ENCODE results near the gene TAMM41. TPM values are rescaled to one million over a fixed set of nuclear protein-coding genes. Genes with fewer than 3 reads are reported as not detected.

The TAMM41 gene
- total and polyA plus RNA-seq, 9 of the 15 experiments (the other 6 are each of a cell fraction or from before 2014, with no cell fraction given): 8.6 to 74.6 (median 29.3) TPM

- TF ChIP-seq NFYB (IDR thresholded peaks at IDR 0.05; ENCODE audit: extremely low read depth, insufficient read length) (no peak), CHD7 (IDR thresholded peaks at IDR 0.05; ENCODE audit: low read depth, low read length) (no peak), FOXM1 (IDR thresholded peaks at IDR 0.05; ENCODE audit: low read depth) (no peak), FOXM1 (CRISPR knock-in tag; IDR thresholded peaks at IDR 0.05; ENCODE audit: low read depth) (peak; percentile 89), POLR2AphosphoS5 (IDR thresholded peaks at IDR 0.05; ENCODE audit: control insufficient read depth, insufficient read depth, low read depth, low read length) (peak; percentile 84), NONO (IDR thresholded peaks at IDR 0.05; ENCODE audit: low read depth in 2 of 2, low read length in 1 of 2) (peak in 1 of 2 experiments; percentile 87; a peak in 2 of 4 replicates), ZNF3 (CRISPR knock-in tag; IDR thresholded peaks at IDR 0.05) (no peak), MEF2A (IDR thresholded peaks at IDR 0.05; ENCODE audit: control insufficient read depth, low read depth, low read length) (no peak), RCOR1 (IDR thresholded peaks at IDR 0.05; ENCODE audit: borderline replicate concordance in 1 of 2, low read depth in 2 of 2, low read length in 2 of 2) (peak in 1 of 2 experiments; percentile 75; a peak in 1 of 4 replicates), MXD1 (CRISPR knock-in tag; IDR thresholded peaks at IDR 0.05; ENCODE audit: borderline replicate concordance, poor library complexity, severe bottlenecking) (no peak), TAF15 (IDR thresholded peaks at IDR 0.05; ENCODE audit: low read depth, low read length) (no peak)
Measured at GRCh38 chr3:11846281-11847266, at the start of gene TAMM41 (continued).

Measured in K562 (cell line).